Tibial artery (tissue), 4 donors: ENCODE measurements around the gene HBQ1.

Source experiments
- DNase-seq, 2 donors: peaks; one replicate each; pipeline ENCODE4 v3.0.0-alpha.2; 2019
- H3K27ac ChIP-seq, 2 donors: fragments of 200-600 bp; sonication (generic) in 1 of 2; 1 replicate in 1 of 2; 2 replicates in 1 of 2; pipeline ENCODE4 v1.5.1; 2018 to 2019; ENCODE audit warnings: mild to moderate bottlenecking in 1 of 2
- H3K27me3 ChIP-seq, 2 donors: fragments of 200-600 bp; sonication (generic) in 1 of 2; one replicate each; pipeline versions ENCODE4 v1.5.1 to v1.6.0; 2016 to 2019
- H3K36me3 ChIP-seq, 3 donors: fragments of 200-600 bp; sonication (generic) in 2 of 3; one replicate each; pipeline ENCODE4 v1.5.1; 2016 to 2019; ENCODE audit warnings: mild to moderate bottlenecking in 2 of 3
- H3K4me1 ChIP-seq, 4 donors: fragments of 200-600 bp; sonication (generic) in 2 of 4; 1 replicate in 3 of 4; 2 replicates in 1 of 4; pipeline ENCODE4 v1.5.1; 2016 to 2019
- H3K4me3 ChIP-seq, 2 donors: fragments of 200-600 bp; sonication (generic) in 1 of 2; 1 replicate in 1 of 2; 2 replicates in 1 of 2; pipeline ENCODE4 v1.5.1; 2018 to 2019; ENCODE audit warnings: mild to moderate bottlenecking in 2 of 2
- H3K9me3 ChIP-seq, 3 donors: fragments of 200-600 bp; sonication (generic) in 1 of 3; one replicate each; pipeline ENCODE4 v1.5.1; 2016 to 2019
- CTCF ChIP-seq, 2 experiments: fragments of 200-600 bp in 1 of 2; fragments of 450-650 bp in 1 of 2; IDR thresholded peaks; one replicate each; pipeline ENCODE4 v1.5.1; 2017 to 2019; ENCODE audit warnings: antibody characterized with exemption in 2 of 2, mild to moderate bottlenecking in 1 of 2, moderate library complexity in 1 of 2
- intact Hi-C: fragments of 100-400 bp; cut with DNase I; formaldehyde crosslinking; loops from one replicate; pipeline ENCODE4 v1.15.0; 2023; ENCODE audit warnings: low total_unique reads

The HBQ1 gene

GRCh38 chr16:181565-182021, 1.3 kb downstream of the HBQ1 start:
- Histone ChIP-seq H3K27me3 (peaks cover 0 to 44% of the 10 kb centered on the region in 2 donors), H3K9me3 (no peaks in the 10 kb centered on the region), H3K4me3 (peak overlapping the region in 1 of 2 donors; percentile 21), H3K27ac (no peak overlapping the region), H3K36me3 (peaks cover 0 to 9% (median 0%) of the 10 kb centered on the region in 3 donors), H3K4me1 (peaks cover 10 to 23% (median 18%) of the 10 kb centered on the region in 4 donors)
- DNase-seq: peak in 1 of 2 donors; percentile 53
- TF ChIP-seq CTCF (IDR thresholded peaks at IDR 0.05): peak; percentile 94 to 95
- intact Hi-C loops: loop anchor here (2.0 kb wide), 1 partner anchor 75 kb away; no protein-coding TSS in a partner anchor

GRCh38 chr16:183005-183404, 2.7 kb downstream of the HBQ1 start:
- peaks cover 9 to 20% (median 9%) of the 10 kb centered on the region in 3 donors for H3K36me3 ChIP-seq
- no peaks in the 10 kb centered on the region for H3K9me3 ChIP-seq
- no peak for TF ChIP-seq CTCF (IDR thresholded peaks at IDR 0.05)
- H3K4me3 ChIP-seq: no peak overlapping the region
- intact Hi-C loops: no loop called here
- no peak for DNase-seq
- peaks cover 10 to 21% (median 16%) of the 10 kb centered on the region in 4 donors for H3K4me1 ChIP-seq
- peaks cover 0 to 33% of the 10 kb centered on the region in 2 donors for H3K27me3 ChIP-seq
- H3K27ac ChIP-seq: no peak overlapping the region

- Histone ChIP-seq H3K27me3 (peaks cover 0 to 11% of the 10 kb centered on the region in 2 donors), H3K36me3 (peaks cover 27 to 40% (median 28%) of the 10 kb centered on the region in 3 donors), H3K4me1 (peaks cover 10 to 16% (median 13%) of the 10 kb centered on the region in 4 donors), H3K27ac (no peak overlapping the region), H3K9me3 (no peaks in the 10 kb centered on the region), H3K4me3 (no peak overlapping the region)
- TF ChIP-seq CTCF (IDR thresholded peaks at IDR 0.05): no peak
- intact Hi-C loops: no loop called here
- DNase-seq: no peak
Measured at GRCh38 chr16:185213-185612, 5.0 kb downstream of the HBQ1 start.

- TF ChIP-seq CTCF (IDR thresholded peaks at IDR 0.05): no peak
- DNase-seq: no peak
- Histone ChIP-seq H3K36me3 (peaks cover 32 to 45% (median 33%) of the 10 kb centered on the region in 3 donors), H3K9me3 (no peaks in the 10 kb centered on the region), H3K27ac (no peak overlapping the region), H3K4me3 (no peak overlapping the region), H3K27me3 (peaks cover 0 to 6% of the 10 kb centered on the region in 2 donors), H3K4me1 (peaks cover 7 to 11% (median 8%) of the 10 kb centered on the region in 4 donors)
- intact Hi-C loops: no loop called here
Measured at GRCh38 chr16:185691-186090, 5.4 kb downstream of the HBQ1 start.

- Histone ChIP-seq H3K9me3 (no peaks in the 10 kb centered on the region), H3K27ac (no peak overlapping the region), H3K27me3 (no peaks in the 10 kb centered on the region), H3K4me3 (no peak overlapping the region), H3K4me1 (no peaks in the 10 kb centered on the region), H3K36me3 (peaks cover 48 to 62% (median 50%) of the 10 kb centered on the region in 3 donors)
- DNase-seq: no peak
- intact Hi-C loops: no loop called here
- no peak for TF ChIP-seq CTCF (IDR thresholded peaks at IDR 0.05)
Measured at GRCh38 chr16:187330-187729, 7.1 kb downstream of the HBQ1 start.

- Histone ChIP-seq H3K36me3 (peaks cover 62 to 75% (median 63%) of the 10 kb centered on the region in 3 donors), H3K9me3 (no peaks in the 10 kb centered on the region), H3K4me1 (no peaks in the 10 kb centered on the region), H3K27me3 (no peaks in the 10 kb centered on the region), H3K27ac (no peak overlapping the region), H3K4me3 (no peak overlapping the region)
- intact Hi-C loops: no loop called here
- DNase-seq: no peak
- no peak for TF ChIP-seq CTCF (IDR thresholded peaks at IDR 0.05)
Measured at GRCh38 chr16:188674-189073, 8.4 kb downstream of the HBQ1 start.
